Liver (tissue), 3 donors: Measurements from ENCODE around the gene PACSIN2.

ENCODE experiments used
- CTCF ChIP-seq: fragments of 150-350 bp; IDR thresholded peaks from 2 replicates; pipeline ENCODE4 v1.5.1; 2017; ENCODE audit warnings: improper control_type of control experiment, low read depth, low read length; ENCODE audit not compliant: missing input control
- GABPA ChIP-seq, 2 donors: IDR thresholded peaks in 1 of 2; conservative IDR thresholded peaks in 1 of 2; 2 replicates each; pipeline ENCODE4 v1.6.1; 2016; ENCODE audit warnings: antibody characterized with exemption in 2 of 2, mild to moderate bottlenecking in 1 of 2, moderate library complexity in 1 of 2
- REST ChIP-seq: IDR thresholded peaks from 2 replicates; pipeline ENCODE4 v1.6.1; 2016; ENCODE audit warnings: antibody characterized with exemption, mild to moderate bottlenecking
- donor health status: healthy.
- donor health status: healthy.

GRCh38 chr22:42943981-42944380, 71.0 kb downstream of the PACSIN2 start:
- TF ChIP-seq GABPA (IDR thresholded peaks at IDR 0.05 in 1 of 2, conservative IDR thresholded peaks at IDR 0.05 in 1 of 2) (no peak), REST (no peak), CTCF (no peak)
